Thyroid gland (tissue), 4 donors: ENCODE results near the gene OR2L8.

Experiments
- CTCF ChIP-seq, 6 experiments: fragments of 200-600 bp in 3 of 6; fragments of 450-650 bp in 3 of 6; sonication (generic) in 3 of 6; IDR thresholded peaks; one replicate each; pipeline ENCODE4 v1.5.1; 2016 to 2019; ENCODE audit warnings: antibody characterized with exemption in 6 of 6, mild to moderate bottlenecking in 2 of 6, inconsistent platforms in 1 of 6, moderate library complexity in 1 of 6
- POLR2A ChIP-seq, 2 donors: fragments of 450-650 bp; IDR thresholded peaks; one replicate each; pipeline ENCODE4 v1.6.1; 2017; ENCODE audit warnings: antibody characterized with exemption in 2 of 2, mild to moderate bottlenecking in 2 of 2, moderate library complexity in 1 of 2

GRCh38 chr1:247998811-247999210 is 50.2 kb downstream of the OR2L8 start:
- no peak for TF ChIP-seq CTCF (IDR thresholded peaks at IDR 0.05)
- no peak for TF ChIP-seq POLR2A (IDR thresholded peaks at IDR 0.05)
